ENCODE results near the gene GLT6D1.
"Not testable (repeated sequence)": the region's sequence is repeated elsewhere in the genome, so short reads cannot be mapped to it uniquely, and the experiment has no call there.

GLT6D1 gene

GRCh38 chr9:135641047-135641446, 1.7 kb upstream of the GLT6D1 start:
- H3K27me3 ChIP-seq (replicated peaks; ENCODE audit: insufficient read depth, low read length), result peaks cover 53% of the 10 kb centered on the region
- H3K4me2 ChIP-seq (ENCODE audit: low read depth, low read length), result no peak overlapping the region
- TF ChIP-seq EZH2phosphoT487 (IDR thresholded peaks at IDR 0.05; ENCODE audit: low read length) (no peak), EZH2 (optimal IDR thresholded peaks at IDR 0.05; ENCODE audit: low read depth, low read length) (no peak), CTCF (IDR thresholded peaks at IDR 0.05; ENCODE audit: low read length) (no peak)
- no peaks in the 10 kb centered on the region for H3K79me2 ChIP-seq (ENCODE audit: low read length)
- no peaks in the 10 kb centered on the region for H4K20me1 ChIP-seq (ENCODE audit: insufficient read depth, low read length)
- no peaks in the 10 kb centered on the region for H3K36me3 ChIP-seq (replicated peaks; ENCODE audit: insufficient read depth, low read length)
- no peak overlapping the region for H3K27ac ChIP-seq (ENCODE audit: low read length)
- H3F3A ChIP-seq (ENCODE audit: insufficient read depth, low read length), result no peaks in the 10 kb centered on the region
- no peaks in the 10 kb centered on the region for H3K9me3 ChIP-seq (replicated peaks; ENCODE audit: insufficient read depth, low read length)
- no peak overlapping the region for H3K9ac ChIP-seq (ENCODE audit: low read length)
- no peak for DNase-seq
- no peak overlapping the region for H2AFZ ChIP-seq (ENCODE audit: low read length)
- H3K4me3 ChIP-seq (ENCODE audit: low read length), result no peak overlapping the region
- H3K4me1 ChIP-seq (ENCODE audit: low read length), result no peaks in the 10 kb centered on the region
- H3K9me2 ChIP-seq (replicated peaks; ENCODE audit: insufficient read depth, low read length), result no peaks in the 10 kb centered on the region

GRCh38 chr9:135636930-135637530, 2.3 kb downstream of the GLT6D1 start:
- not testable (repeated sequence) for H4K20me1 ChIP-seq (ENCODE audit: insufficient read depth, low read length); H2AFZ ChIP-seq (ENCODE audit: low read length); H3K9ac ChIP-seq (ENCODE audit: low read length); H3K36me3 ChIP-seq (replicated peaks; ENCODE audit: insufficient read depth, low read length); DNase-seq; H3K4me3 ChIP-seq (ENCODE audit: low read length); H3K9me2 ChIP-seq (replicated peaks; ENCODE audit: insufficient read depth, low read length); H3K4me2 ChIP-seq (ENCODE audit: low read depth, low read length); H3K9me3 ChIP-seq (replicated peaks; ENCODE audit: insufficient read depth, low read length); H3K27ac ChIP-seq (ENCODE audit: low read length); H3K4me1 ChIP-seq (ENCODE audit: low read length); H3F3A ChIP-seq (ENCODE audit: insufficient read depth, low read length); H3K79me2 ChIP-seq (ENCODE audit: low read length)
- H3K27me3 ChIP-seq (replicated peaks; ENCODE audit: insufficient read depth, low read length), result peaks cover 72% of the 10 kb centered on the region

- no peaks in the 10 kb centered on the region for H3K9me3 ChIP-seq (replicated peaks; ENCODE audit: insufficient read depth, low read length)
- H3K4me3 ChIP-seq (ENCODE audit: low read length), result no peak overlapping the region
- H3K9me2 ChIP-seq (replicated peaks; ENCODE audit: insufficient read depth, low read length), result no peaks in the 10 kb centered on the region
- no peak for DNase-seq
- H3K9ac ChIP-seq (ENCODE audit: low read length), result no peak overlapping the region
- no peak overlapping the region for H3K4me2 ChIP-seq (ENCODE audit: low read depth, low read length)
- no peaks in the 10 kb centered on the region for H3K4me1 ChIP-seq (ENCODE audit: low read length)
- H2AFZ ChIP-seq (ENCODE audit: low read length), result no peak overlapping the region
- TF ChIP-seq CTCF (IDR thresholded peaks at IDR 0.05; ENCODE audit: low read length) (no peak), EZH2 (optimal IDR thresholded peaks at IDR 0.05; ENCODE audit: low read depth, low read length) (no peak), EZH2phosphoT487 (IDR thresholded peaks at IDR 0.05; ENCODE audit: low read length) (no peak)
- H3K27me3 ChIP-seq (replicated peaks; ENCODE audit: insufficient read depth, low read length), result peaks cover 83% of the 10 kb centered on the region
- no peak overlapping the region for H3K27ac ChIP-seq (ENCODE audit: low read length)
- no peaks in the 10 kb centered on the region for H3K36me3 ChIP-seq (replicated peaks; ENCODE audit: insufficient read depth, low read length)
- no peaks in the 10 kb centered on the region for H3F3A ChIP-seq (ENCODE audit: insufficient read depth, low read length)
- H3K79me2 ChIP-seq (ENCODE audit: low read length), result no peaks in the 10 kb centered on the region
- H4K20me1 ChIP-seq (ENCODE audit: insufficient read depth, low read length), result no peaks in the 10 kb centered on the region
Measured at GRCh38 chr9:135632841-135633240, 6.5 kb downstream of the GLT6D1 start.

- H2AFZ ChIP-seq (ENCODE audit: low read length), result no peak overlapping the region
- TF ChIP-seq EZH2 (optimal IDR thresholded peaks at IDR 0.05; ENCODE audit: low read depth, low read length) (no peak), EZH2phosphoT487 (IDR thresholded peaks at IDR 0.05; ENCODE audit: low read length) (no peak), CTCF (IDR thresholded peaks at IDR 0.05; ENCODE audit: low read length) (no peak)
- H4K20me1 ChIP-seq (ENCODE audit: insufficient read depth, low read length), result no peaks in the 10 kb centered on the region
- no peaks in the 10 kb centered on the region for H3F3A ChIP-seq (ENCODE audit: insufficient read depth, low read length)
- DNase-seq, result no peak
- H3K9ac ChIP-seq (ENCODE audit: low read length), result no peak overlapping the region
- H3K27me3 ChIP-seq (replicated peaks; ENCODE audit: insufficient read depth, low read length), result peaks cover 76% of the 10 kb centered on the region
- H3K4me3 ChIP-seq (ENCODE audit: low read length), result no peak overlapping the region
- no peaks in the 10 kb centered on the region for H3K9me3 ChIP-seq (replicated peaks; ENCODE audit: insufficient read depth, low read length)
- no peaks in the 10 kb centered on the region for H3K79me2 ChIP-seq (ENCODE audit: low read length)
- H3K27ac ChIP-seq (ENCODE audit: low read length), result no peak overlapping the region
- peaks cover 13% of the 10 kb centered on the region for H3K4me1 ChIP-seq (ENCODE audit: low read length)
- H3K36me3 ChIP-seq (replicated peaks; ENCODE audit: insufficient read depth, low read length), result no peaks in the 10 kb centered on the region
- no peaks in the 10 kb centered on the region for H3K9me2 ChIP-seq (replicated peaks; ENCODE audit: insufficient read depth, low read length)
- H3K4me2 ChIP-seq (ENCODE audit: low read depth, low read length), result no peak overlapping the region
Measured at GRCh38 chr9:135624282-135624681, 15.1 kb downstream of the GLT6D1 start.

Measured in MM.1S (cell line).